Measurements from ENCODE around the gene WNT16.
"Not testable (repeated sequence)": the region's sequence is repeated elsewhere in the genome, so short reads cannot be mapped to it uniquely, and the experiment has no call there.

WNT16 gene

GRCh38 chr7:121301446-121302213 lies 27.2 kb upstream of the WNT16 start:
- no peaks in the 10 kb centered on the region for H3K4me1 Mint-ChIP-seq
- no peaks in the 10 kb centered on the region for H3K9me3 Mint-ChIP-seq
- peaks cover 26% of the 10 kb centered on the region for H3K27me3 Mint-ChIP-seq
- H3K36me3 Mint-ChIP-seq: no peaks in the 10 kb centered on the region
- H3K4me3 Mint-ChIP-seq: no peak overlapping the region
- H3K27ac Mint-ChIP-seq: no peak overlapping the region

- Mint-ChIP-seq H3K9me3 (no peaks in the 10 kb centered on the region), H3K4me3 (no peak overlapping the region), H3K36me3 (no peaks in the 10 kb centered on the region), H3K27me3 (peaks cover 29% of the 10 kb centered on the region), H3K27ac (no peak overlapping the region), H3K4me1 (no peaks in the 10 kb centered on the region)
Measured at GRCh38 chr7:121302214-121302745, 26.5 kb upstream of the WNT16 start.

GRCh38 chr7:121303422-121304101 lies 25.2 kb upstream of the WNT16 start:
- Mint-ChIP-seq H3K36me3 (no peaks in the 10 kb centered on the region), H3K27me3 (peaks cover 28% of the 10 kb centered on the region), H3K27ac (no peak overlapping the region)

GRCh38 chr7:121304102-121304658 lies 24.6 kb upstream of the WNT16 start:
- H3K27me3 Mint-ChIP-seq: peaks cover 29% of the 10 kb centered on the region
- no peaks in the 10 kb centered on the region for H3K36me3 Mint-ChIP-seq
- H3K4me1 Mint-ChIP-seq: no peaks in the 10 kb centered on the region
- H3K4me3 Mint-ChIP-seq: no peak overlapping the region
- H3K27ac Mint-ChIP-seq: no peak overlapping the region
- H3K9me3 Mint-ChIP-seq: no peaks in the 10 kb centered on the region

More at GRCh38 chr7:121303422-121304101, 25.2 kb upstream of the WNT16 start:
- Mint-ChIP-seq H3K4me3 (no peak overlapping the region), H3K4me1 (no peaks in the 10 kb centered on the region), H3K9me3 (no peaks in the 10 kb centered on the region)

GRCh38 chr7:121305109-121305508 lies 23.7 kb upstream of the WNT16 start:
- H3K9me3 Mint-ChIP-seq: no peaks in the 10 kb centered on the region
- H3K27me3 Mint-ChIP-seq: peaks cover 28% of the 10 kb centered on the region
- no peak overlapping the region for H3K4me3 Mint-ChIP-seq
- H3K4me1 Mint-ChIP-seq: no peaks in the 10 kb centered on the region
- H3K36me3 Mint-ChIP-seq: no peaks in the 10 kb centered on the region
- H3K27ac Mint-ChIP-seq: no peak overlapping the region

GRCh38 chr7:121306565-121306964 lies 22.2 kb upstream of the WNT16 start:
- H3K27me3 Mint-ChIP-seq: peaks cover 22% of the 10 kb centered on the region
- H3K36me3 Mint-ChIP-seq: no peaks in the 10 kb centered on the region
- no peaks in the 10 kb centered on the region for H3K4me1 Mint-ChIP-seq
- no peaks in the 10 kb centered on the region for H3K9me3 Mint-ChIP-seq
- H3K4me3 Mint-ChIP-seq: no peak overlapping the region
- H3K27ac Mint-ChIP-seq: peak overlapping the region; percentile 26

GRCh38 chr7:121307021-121307574 lies 21.7 kb upstream of the WNT16 start:
- peak overlapping the region; percentile 26 for H3K27ac Mint-ChIP-seq
- peaks cover 21% of the 10 kb centered on the region for H3K27me3 Mint-ChIP-seq
- no peaks in the 10 kb centered on the region for H3K4me1 Mint-ChIP-seq
- no peaks in the 10 kb centered on the region for H3K9me3 Mint-ChIP-seq
- H3K36me3 Mint-ChIP-seq: no peaks in the 10 kb centered on the region
- H3K4me3 Mint-ChIP-seq: no peak overlapping the region

GRCh38 chr7:121313220-121313792 lies 15.5 kb upstream of the WNT16 start:
- Mint-ChIP-seq H3K27me3 (peaks cover 6% of the 10 kb centered on the region), H3K4me1 (no peaks in the 10 kb centered on the region), H3K4me3 (no peak overlapping the region), H3K27ac (no peak overlapping the region), H3K9me3 (no peaks in the 10 kb centered on the region), H3K36me3 (no peaks in the 10 kb centered on the region)

- Mint-ChIP-seq H3K27ac (no peak overlapping the region), H3K9me3 (no peaks in the 10 kb centered on the region), H3K4me3 (no peak overlapping the region), H3K27me3 (peaks cover 5% of the 10 kb centered on the region), H3K4me1 (no peaks in the 10 kb centered on the region), H3K36me3 (no peaks in the 10 kb centered on the region)
Measured at GRCh38 chr7:121313793-121314676, 14.8 kb upstream of the WNT16 start.

GRCh38 chr7:121315170-121315569 lies 13.6 kb upstream of the WNT16 start:
- H3K9me3 Mint-ChIP-seq, H3K4me1 Mint-ChIP-seq, H3K27ac Mint-ChIP-seq, H3K36me3 Mint-ChIP-seq, H3K27me3 Mint-ChIP-seq, H3K4me3 Mint-ChIP-seq: not testable (repeated sequence)

GRCh38 chr7:121322460-121322859 lies 6.3 kb upstream of the WNT16 start:
- Mint-ChIP-seq H3K4me1 (no peaks in the 10 kb centered on the region), H3K27me3 (peaks cover 15% of the 10 kb centered on the region), H3K4me3 (no peak overlapping the region), H3K36me3 (no peaks in the 10 kb centered on the region), H3K27ac (no peak overlapping the region), H3K9me3 (no peaks in the 10 kb centered on the region)

GRCh38 chr7:121323515-121324302 lies 5.1 kb upstream of the WNT16 start:
- no peak overlapping the region for H3K4me3 Mint-ChIP-seq
- H3K4me1 Mint-ChIP-seq: peaks cover 8% of the 10 kb centered on the region
- peaks cover 27% of the 10 kb centered on the region for H3K27me3 Mint-ChIP-seq
- no peak overlapping the region for H3K27ac Mint-ChIP-seq
- H3K9me3 Mint-ChIP-seq: no peaks in the 10 kb centered on the region
- H3K36me3 Mint-ChIP-seq: no peaks in the 10 kb centered on the region

- Mint-ChIP-seq H3K27me3 (peaks cover 47% of the 10 kb centered on the region), H3K4me3 (no peak overlapping the region), H3K4me1 (peaks cover 25% of the 10 kb centered on the region), H3K9me3 (no peaks in the 10 kb centered on the region), H3K36me3 (no peaks in the 10 kb centered on the region), H3K27ac (no peak overlapping the region)
Measured at GRCh38 chr7:121327671-121328070, 1.1 kb upstream of the WNT16 start.
